HG03025 (cell line): ENCODE results near the gene TSC22D3.

Source experiments
- ATAC-seq: cut with Tn5 transposase; IDR thresholded peaks from one replicate; pipeline ENCODE4 v1.9.1; 2021; ENCODE audit warnings: mild to moderate bottlenecking, moderate library complexity; ENCODE audit not compliant: unreplicated experiment, low FRiP score

Gene TSC22D3

GRCh38 chrX:107763647-107764046, 11.9 kb downstream of the TSC22D3 start:
- ATAC-seq: no peak

- ATAC-seq: no peak
These were observed 15.1 kb downstream of the TSC22D3 start for GRCh38 chrX:107760304-107761077.

DNA sequence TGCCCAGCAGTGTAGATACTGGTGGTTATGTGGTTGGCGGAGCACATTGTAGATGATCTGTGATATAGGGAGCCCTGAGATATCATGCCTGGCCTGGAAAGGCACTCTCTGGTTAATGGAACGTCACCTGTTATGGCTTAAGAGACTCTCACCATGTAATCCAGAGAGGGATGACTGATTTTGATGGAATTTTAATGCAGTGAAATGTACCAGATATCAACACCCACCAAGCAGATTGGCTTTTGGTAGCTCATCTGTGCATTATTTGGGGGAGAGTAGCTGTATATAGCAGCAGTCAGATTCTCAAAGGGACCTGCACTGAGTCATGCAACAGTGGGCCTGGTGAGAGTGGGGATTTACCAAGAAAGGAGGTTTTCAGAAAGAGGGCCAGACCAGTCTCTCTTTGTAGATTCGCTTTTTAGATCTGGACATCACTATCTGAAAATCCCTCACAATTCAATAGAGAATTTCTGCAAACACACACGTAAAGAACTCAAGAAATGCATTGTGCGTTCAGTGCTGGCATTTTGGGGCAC, 17.3 kb downstream of the TSC22D3 start:
- ATAC-seq: no peak

DNA sequence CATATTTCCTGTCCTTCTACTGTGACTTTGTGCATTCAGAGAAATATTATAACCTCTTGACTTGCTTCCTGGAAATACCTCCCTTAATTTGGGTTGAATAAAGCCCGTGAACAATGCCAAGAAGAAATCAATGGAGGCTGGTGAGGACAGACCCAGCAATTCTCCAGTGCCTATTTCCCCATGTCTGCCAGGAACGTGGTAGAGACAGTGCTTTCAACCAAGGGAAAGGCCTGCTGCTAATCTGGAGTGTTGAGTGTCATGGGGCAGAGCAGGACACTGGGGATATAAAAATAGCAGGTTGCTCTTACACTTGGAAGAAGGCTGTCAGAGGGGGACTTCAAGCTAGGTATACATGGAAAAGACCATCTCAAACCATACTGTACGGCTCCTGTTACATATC, 19.9 kb downstream of the TSC22D3 start:
- no peak for ATAC-seq

- no peak for ATAC-seq
These were observed 22.4 kb downstream of the TSC22D3 start for GRCh38 chrX:107753187-107753586.

DNA sequence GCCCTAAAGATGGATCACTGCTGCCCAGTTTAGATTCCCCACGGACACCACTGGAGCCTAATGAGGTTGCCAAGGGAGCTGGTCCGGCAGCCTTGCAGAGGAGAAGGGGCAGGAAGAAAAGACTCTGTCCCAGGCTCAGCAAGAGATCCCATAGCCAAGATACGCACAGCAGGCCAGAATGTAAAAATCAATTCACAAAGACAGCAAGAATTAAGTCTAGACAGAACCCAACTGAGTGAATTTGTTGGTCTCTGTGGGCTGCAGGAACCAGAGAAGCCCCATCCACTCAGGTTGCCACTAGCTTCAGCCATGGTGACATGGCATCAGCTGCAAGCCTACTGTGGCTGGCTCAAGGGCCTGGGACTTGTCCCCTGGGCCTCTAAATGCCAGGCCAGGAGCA, 22.9 kb downstream of the TSC22D3 start:
- ATAC-seq: no peak

GRCh38 chrX:107752043-107752442, 23.5 kb downstream of the TSC22D3 start:
- ATAC-seq: no peak

DNA sequence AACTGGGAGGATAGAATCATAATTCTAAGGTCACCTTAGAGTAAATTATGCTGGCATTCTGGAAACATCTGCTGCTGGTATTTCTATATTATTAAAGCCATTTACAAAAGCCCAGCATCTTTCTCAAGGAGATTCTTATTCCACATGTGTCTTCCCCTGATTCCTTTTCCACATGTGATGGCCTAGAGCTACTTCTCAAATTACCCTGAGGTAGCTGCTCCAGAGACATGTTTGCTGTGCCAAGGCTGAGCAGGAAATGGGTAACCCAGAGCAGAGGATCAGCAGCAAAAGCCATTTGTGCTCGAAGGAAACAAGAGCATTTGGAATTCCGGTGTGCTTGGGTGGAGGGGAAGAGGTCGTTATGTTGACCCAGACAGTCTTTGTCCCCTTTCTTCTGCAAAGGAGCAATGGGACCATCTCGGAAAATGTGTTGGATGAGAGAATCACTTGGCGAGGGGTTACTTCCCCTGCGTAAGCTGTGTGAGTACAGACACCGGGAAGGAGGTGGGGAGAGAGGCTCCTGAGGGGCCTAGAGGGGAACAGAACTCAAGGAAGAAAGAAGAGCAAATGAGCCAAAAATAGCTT, 24.6 kb downstream of the TSC22D3 start:
- no peak for ATAC-seq

GRCh38 chrX:107750263-107750662, 25.3 kb downstream of the TSC22D3 start:
- ATAC-seq: no peak

DNA sequence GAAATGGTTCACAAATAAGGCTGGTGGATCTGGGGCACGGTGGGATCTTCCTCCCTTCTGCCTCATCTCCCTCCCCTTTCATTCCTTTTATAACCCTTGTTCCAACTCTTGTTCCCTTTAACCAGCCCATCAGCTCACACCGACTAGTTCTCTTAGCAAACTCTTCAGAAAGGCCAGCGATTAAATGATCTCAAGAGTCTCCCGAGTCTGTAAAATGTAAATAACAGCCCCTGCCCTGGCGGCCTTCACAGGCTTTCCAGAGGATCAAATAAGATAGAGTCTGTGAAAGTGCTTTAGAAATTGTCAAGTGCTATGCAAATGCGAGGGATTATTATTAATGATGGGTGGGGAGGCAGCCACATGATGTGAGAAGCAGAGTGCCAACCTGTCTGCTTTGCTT, 27.1 kb downstream of the TSC22D3 start:
- no peak for ATAC-seq

- ATAC-seq: no peak
These were observed 27.9 kb downstream of the TSC22D3 start for GRCh38 chrX:107747596-107748161.

GRCh38 chrX:107744868-107745267, 30.7 kb downstream of the TSC22D3 start:
- no peak for ATAC-seq

DNA sequence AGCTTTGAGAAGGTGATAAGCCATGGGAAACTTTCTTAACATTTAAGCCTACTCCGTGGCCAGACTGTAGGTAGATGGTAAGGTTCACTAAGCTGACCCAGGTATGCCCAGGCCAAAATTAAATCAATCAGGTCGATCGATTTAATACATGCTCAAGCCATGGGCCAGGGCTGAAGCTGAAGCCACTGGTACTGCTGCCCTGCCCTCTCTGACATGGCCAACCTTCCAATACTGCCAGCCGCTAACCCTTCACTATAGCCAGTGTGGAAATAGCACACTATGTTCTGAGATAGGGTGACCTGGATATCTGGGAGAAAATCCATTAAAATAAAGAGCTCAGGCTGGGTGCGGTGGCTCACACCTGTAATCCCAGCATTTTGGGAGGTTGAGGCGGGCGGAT, 31.6 kb downstream of the TSC22D3 start:
- ATAC-seq: no peak

DNA sequence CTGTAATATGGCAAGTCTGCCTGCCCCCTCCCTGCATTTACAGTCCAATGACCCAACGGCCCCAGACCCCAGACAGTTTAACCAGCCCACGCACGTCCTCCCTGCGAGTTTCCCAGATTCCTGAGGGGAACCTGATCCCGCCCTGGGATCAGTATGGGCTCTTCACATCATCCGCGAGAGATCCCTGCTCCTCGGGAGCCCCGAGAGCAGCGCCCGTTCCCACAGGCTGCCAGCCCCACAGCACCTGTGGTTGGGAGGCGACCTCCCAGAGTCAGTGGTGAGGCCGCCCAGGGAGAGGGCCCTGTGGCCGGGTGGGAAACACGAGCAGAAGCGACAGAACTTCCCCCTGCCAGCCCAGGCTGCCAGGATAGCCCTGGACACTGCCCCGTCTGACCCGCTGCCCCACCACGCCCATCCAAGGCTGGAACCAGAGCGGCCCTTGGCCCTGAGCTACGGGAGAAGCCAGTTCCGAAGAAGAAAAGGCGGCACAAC, 32.8 kb downstream of the TSC22D3 start:
- ATAC-seq: no peak

- no peak for ATAC-seq
These were observed 34.2 kb downstream of the TSC22D3 start for GRCh38 chrX:107741404-107741790.

GRCh38 chrX:107739541-107739940, 36.0 kb downstream of the TSC22D3 start:
- ATAC-seq: no peak

DNA sequence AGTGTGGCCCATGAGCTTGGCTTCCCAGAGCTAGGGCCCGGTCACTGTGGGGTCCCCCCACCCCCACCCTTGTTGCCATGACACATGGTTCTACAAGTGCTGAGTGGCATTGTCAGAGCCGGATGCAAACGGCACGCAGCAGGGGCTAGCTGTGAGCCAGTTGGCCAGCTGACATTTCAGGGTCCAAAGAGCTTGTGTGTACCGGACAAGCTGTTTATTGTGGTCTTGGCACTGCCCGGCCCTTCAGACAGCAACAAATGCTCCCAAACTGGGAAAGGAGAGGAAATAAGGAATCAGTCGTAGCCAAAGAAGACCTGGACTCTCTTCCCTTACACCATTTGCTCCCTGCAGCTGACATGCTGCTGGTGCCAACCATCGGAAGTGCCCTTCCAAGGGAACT, 36.8 kb downstream of the TSC22D3 start:
- no peak for ATAC-seq

DNA sequence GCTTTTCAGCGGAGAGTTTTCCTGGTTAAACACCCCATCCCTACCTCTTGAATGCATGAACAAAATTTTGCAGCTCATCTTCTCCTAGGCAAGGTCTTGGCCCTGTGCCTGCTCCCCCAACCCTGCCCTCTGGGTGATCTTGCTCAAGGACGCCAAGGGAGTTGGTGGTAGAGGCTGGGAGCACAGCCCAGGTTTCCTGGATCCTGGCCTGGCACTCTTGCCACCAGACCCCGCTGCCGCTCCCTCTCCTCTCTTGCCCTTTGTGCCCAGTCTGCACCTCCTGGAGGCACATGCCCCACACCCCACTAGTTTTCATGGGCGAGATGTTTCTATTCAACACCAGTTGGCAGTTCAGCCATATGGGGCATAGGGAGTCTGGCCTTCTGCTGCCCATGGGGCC, 37.3 kb downstream of the TSC22D3 start:
- ATAC-seq: no peak

GRCh38 chrX:107736781-107737531, 38.6 kb downstream of the TSC22D3 start:
- no peak for ATAC-seq

GRCh38 chrX:107734646-107735045, 40.9 kb downstream of the TSC22D3 start:
- no peak for ATAC-seq

DNA sequence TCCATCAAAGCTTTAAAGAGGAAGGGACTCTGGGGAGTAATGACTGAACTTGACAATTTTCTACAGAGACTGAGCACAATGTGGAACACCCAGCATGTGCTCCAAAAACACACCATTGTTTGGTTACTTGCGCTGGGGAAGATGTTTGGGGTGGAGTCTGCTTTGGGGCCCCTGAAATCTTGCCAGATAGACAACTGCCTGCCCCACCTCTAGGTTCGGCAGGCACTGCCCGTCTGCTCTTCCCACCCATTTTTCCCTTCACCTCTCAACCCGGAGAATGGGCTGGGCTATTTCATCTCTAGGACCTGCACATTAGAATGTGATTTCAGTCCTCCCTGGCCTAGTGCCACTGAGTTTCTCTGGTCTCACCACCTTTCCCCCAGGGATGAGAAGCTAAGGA, 41.9 kb downstream of the TSC22D3 start:
- ATAC-seq: no peak
